ENCODE results near the gene TAF15. TPM values are rescaled to one million over a fixed set of nuclear protein-coding genes. Genes with fewer than 3 reads are reported as not detected.

Gene TAF15
- total RNA-seq, 1 experiment from 2014 or later = 48.8 TPM

DNA sequence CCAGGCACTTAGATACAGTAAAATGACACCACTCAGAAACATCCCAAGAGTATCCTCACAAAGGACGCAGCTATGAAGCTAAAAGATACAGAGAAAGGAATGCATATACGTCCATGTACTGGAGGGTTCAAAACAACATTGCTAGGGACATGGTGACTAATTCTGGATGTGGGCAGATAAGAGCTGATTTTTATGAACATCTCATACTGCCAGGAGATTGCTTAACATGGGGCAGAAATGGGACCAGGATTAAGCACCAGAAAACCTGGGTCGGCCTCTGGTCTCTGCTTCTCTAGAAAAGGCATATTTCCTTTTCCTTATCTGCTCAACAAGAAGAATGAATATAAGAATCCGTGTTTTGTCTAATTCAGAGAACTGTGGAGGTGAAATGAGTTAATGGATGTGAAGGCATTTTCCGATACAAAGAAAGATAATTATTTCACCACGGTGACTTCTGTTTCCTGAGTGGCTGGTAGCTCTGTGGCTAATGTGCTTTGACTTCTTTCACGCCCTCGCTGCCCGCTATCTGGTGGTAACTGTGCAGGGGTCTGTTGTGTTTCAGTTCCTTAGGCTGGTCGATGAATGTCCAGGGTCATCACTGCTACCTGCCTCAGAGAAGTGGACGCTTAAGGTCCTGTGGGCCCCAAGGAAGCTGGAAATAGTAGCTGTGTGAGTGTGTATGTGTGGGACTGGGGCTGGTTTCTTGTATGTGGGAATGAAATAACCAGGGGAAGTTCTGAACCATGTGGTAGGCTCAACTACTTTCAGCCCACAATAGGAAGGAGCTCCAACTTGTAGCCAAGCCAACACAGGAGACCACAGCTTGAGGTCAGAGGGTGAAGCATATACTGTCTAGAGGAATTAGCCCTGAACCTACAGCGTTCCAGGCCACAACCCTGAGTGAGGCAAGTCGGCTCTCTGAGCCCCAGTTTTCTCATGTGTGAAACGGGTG, 86.6 kb downstream of the TAF15 start:
- DNase-seq (ENCODE audit: extremely low read depth, low read depth) = no peak

Small RNA genes lying within 50 kb of the gene (small RNA-seq; reads per million reads assigned to genes)
- gene RF00100 = 355 to 16,558 reads per million in 2 experiments

Other genes starting within 250 kb of the TAF15 start
- gene SLFN14, start 248.7 kb upstream of the TAF15 start, total RNA-seq (2014; rRNA removed; shearing (Covaris generic)) = not detected in 2 replicates
- gene PEX12, start 230.9 kb upstream of the TAF15 start, total RNA-seq (2014; rRNA removed; shearing (Covaris generic)) = 8.9 and 9.0 TPM in 2 replicates
- gene AP2B1, start 222.2 kb upstream of the TAF15 start, total RNA-seq (2014; rRNA removed; shearing (Covaris generic)) = 77.8 and 82.8 TPM in 2 replicates
- 2.3 and 2.5 TPM in 2 replicates for gene RASL10B, start 77.8 kb upstream of the TAF15 start, total RNA-seq (2014; rRNA removed; shearing (Covaris generic))
- gene GAS2L2, start 56.2 kb upstream of the TAF15 start, total RNA-seq (2014; rRNA removed; shearing (Covaris generic)) = not detected in 2 replicates
- not detected in 2 replicates for gene C17orf50, start 48.6 kb upstream of the TAF15 start, total RNA-seq (2014; rRNA removed; shearing (Covaris generic))
- gene MMP28, start 13.8 kb upstream of the TAF15 start, total RNA-seq (2014; rRNA removed; shearing (Covaris generic)) = 0.12 TPM in 1 of 2 replicates, not detected in the other
- not detected in 2 replicates for gene HEATR9, start 59.4 kb downstream of the TAF15 start, total RNA-seq (2014; rRNA removed; shearing (Covaris generic))
- not detected in 2 replicates for gene CCL5, start 70.9 kb downstream of the TAF15 start, total RNA-seq (2014; rRNA removed; shearing (Covaris generic))
- 3.2 and 5.2 TPM in 2 replicates for gene RDM1, start 121.3 kb downstream of the TAF15 start, total RNA-seq (2014; rRNA removed; shearing (Covaris generic))
- gene LYZL6, start 134.2 kb downstream of the TAF15 start, total RNA-seq (2014; rRNA removed; shearing (Covaris generic)) = not detected in 2 replicates
- not detected in 2 replicates for gene CCL16, start 172.0 kb downstream of the TAF15 start, total RNA-seq (2014; rRNA removed; shearing (Covaris generic))
- gene CCL14, start 177.2 kb downstream of the TAF15 start, total RNA-seq (2014; rRNA removed; shearing (Covaris generic)) = not detected in 2 replicates
- gene CCL15, start 192.1 kb downstream of the TAF15 start, total RNA-seq (2014; rRNA removed; shearing (Covaris generic)) = not detected in 2 replicates
- gene CCL23, start 208.5 kb downstream of the TAF15 start, total RNA-seq (2014; rRNA removed; shearing (Covaris generic)) = not detected in 2 replicates